ENCODE data around the gene ZNF559.

GRCh38 chr19:9353011-9353410 lies 29.0 kb downstream of the ZNF559 start:
- TF ChIP-seq POLR2A (IDR thresholded peaks at IDR 0.05) (no peak), CTCF (IDR thresholded peaks at IDR 0.05) (no peak)

All from uterus (tissue), 2 donors.